ENCODE measurements around the gene ABHD5. TPM values are rescaled to one million over a fixed set of nuclear protein-coding genes. Genes with fewer than 3 reads are reported as not detected.

Gene ABHD5
- total RNA-seq, 2 experiments from 2014 or later: 9.2 to 10.5 TPM

DNA sequence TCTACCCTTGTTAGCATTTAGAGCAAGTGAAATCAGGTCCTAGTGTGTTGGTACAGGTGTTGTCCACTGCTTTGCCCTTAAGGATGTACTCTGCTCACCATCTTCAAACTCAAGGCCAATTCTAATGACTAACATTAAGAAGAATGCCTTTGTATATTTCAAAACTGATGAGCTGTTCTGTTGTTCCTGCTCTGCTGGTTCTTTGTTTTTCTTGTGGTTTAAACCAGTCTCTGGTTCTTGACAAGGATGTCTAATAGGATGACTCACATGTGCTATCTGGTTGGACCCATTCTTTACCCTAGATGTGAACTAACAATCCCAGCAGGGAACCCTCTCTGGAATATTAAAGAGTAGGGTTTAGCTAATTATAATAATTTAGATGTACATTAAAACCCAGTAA, 17.3 kb downstream of the ABHD5 start:
- Mint-ChIP-seq H3K27me3 (no peaks in the 10 kb centered on the region), H3K4me3 (no peak overlapping the region), H3K4me1 (peaks cover 11% of the 10 kb centered on the region), H3K27ac (no peak overlapping the region), H3K36me3 (peaks cover 20% of the 10 kb centered on the region), H3K9me3 (no peaks in the 10 kb centered on the region)
- DNase-seq (no peak), ATAC-seq (ENCODE audit: low read depth) (no peak)
- POLR2A ChIA-PET: no interaction called here

DNA sequence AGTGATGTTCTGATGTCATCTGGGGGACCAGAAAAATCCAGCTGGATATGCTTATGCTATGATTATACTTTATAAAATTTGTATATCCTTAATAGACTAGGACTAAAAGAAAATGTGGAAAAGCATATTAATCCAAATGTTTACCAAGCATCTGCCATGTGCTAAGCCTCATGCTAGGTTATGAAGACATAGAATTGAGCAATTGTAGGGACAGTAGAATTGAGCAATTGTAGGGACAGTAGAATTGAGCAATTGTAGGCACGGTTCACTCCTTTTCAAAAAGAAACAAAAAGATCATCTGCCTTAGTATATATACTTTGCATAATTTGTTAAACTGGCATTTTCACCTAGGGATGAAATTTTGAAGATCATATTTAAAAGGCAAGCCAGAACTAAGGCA, 18.3 kb downstream of the ABHD5 start:
- Mint-ChIP-seq H3K4me1 (peaks cover 11% of the 10 kb centered on the region), H3K27me3 (no peaks in the 10 kb centered on the region), H3K27ac (no peak overlapping the region), H3K36me3 (peaks cover 28% of the 10 kb centered on the region), H3K4me3 (no peak overlapping the region), H3K9me3 (no peaks in the 10 kb centered on the region)
- POLR2A ChIA-PET: no interaction called here
- no peak for DNase-seq
- ATAC-seq (ENCODE audit: low read depth): no peak

DNA sequence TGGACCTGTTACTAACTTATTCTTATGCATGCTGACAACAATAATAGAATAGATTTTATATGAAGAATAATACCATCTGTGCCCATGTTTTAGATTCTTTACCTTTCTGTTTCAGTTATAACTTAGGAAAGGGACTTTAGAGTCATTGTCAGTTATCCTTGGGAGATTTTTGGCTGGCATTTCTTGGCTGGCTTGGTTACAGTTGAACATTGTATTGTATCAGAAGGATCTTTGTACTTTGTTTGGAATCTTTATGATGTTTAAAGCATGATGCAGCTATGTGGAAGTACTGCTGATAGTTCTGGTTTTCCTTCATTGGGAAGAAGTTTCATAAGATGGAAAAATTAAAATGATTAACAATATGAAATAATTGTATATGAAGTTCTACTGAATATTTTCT, 19.9 kb downstream of the ABHD5 start:
- H3K27me3 Mint-ChIP-seq: no peaks in the 10 kb centered on the region
- DNase-seq: no peak
- H3K36me3 Mint-ChIP-seq: peaks cover 28% of the 10 kb centered on the region
- POLR2A ChIA-PET: no interaction called here
- H3K9me3 Mint-ChIP-seq: no peaks in the 10 kb centered on the region
- no peak for ATAC-seq (ENCODE audit: low read depth)
- peaks cover 9% of the 10 kb centered on the region for H3K4me1 Mint-ChIP-seq
- H3K27ac Mint-ChIP-seq: no peak overlapping the region
- H3K4me3 Mint-ChIP-seq: no peak overlapping the region

DNA sequence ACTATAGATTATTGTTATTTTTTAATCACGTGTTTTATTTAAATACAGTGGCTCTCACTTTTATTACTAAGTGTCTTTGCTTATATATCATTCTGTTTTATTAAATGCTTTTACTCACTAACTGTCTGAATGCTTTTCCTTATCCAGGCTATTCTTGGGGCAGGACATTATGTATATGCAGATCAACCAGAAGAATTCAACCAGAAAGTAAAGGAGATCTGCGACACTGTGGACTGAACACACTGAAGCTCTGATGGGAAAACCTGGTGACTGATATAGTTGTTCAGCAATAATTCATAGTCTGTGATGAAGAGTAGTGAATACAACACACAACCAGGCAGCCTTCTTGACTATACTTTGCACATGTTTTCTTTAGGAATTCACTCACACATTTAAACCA, 27.6 kb downstream of the ABHD5 start:
- no peak overlapping the region for H3K27ac Mint-ChIP-seq
- DNase-seq (no peak), ATAC-seq (ENCODE audit: low read depth) (no peak)
- no peaks in the 10 kb centered on the region for H3K9me3 Mint-ChIP-seq
- no peaks in the 10 kb centered on the region for H3K27me3 Mint-ChIP-seq
- H3K36me3 Mint-ChIP-seq: peaks cover 21% of the 10 kb centered on the region
- POLR2A ChIA-PET: no interaction called here
- no peak overlapping the region for H3K4me3 Mint-ChIP-seq
- H3K4me1 Mint-ChIP-seq: no peaks in the 10 kb centered on the region

DNA sequence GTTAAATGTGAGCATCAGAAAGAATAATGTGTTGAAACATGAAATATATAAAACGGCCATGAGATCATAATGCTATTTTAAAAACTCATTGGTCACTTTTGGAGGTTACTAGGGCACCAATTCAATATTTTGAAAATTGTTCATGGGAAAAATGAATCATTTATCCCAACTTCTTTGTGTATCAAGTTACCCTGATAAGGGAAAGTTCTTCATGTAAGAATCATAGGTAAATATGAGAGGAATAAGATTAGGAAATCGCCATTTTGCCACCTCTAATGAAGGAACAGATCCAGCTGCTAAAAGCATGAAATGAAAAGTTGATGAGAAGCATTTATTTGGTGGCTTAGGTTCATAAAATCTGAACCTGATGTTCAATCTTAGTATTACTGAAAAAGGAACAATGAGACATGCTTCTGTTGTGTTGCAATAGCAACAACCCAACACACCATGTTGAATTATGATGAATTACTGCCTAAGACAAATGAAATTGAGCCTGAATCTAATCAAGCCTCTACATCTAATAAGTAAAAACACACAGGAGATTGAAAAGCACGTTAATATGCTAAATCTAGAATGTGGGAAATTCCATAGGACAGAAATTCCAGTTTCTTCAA, 32.5 kb downstream of the ABHD5 start:
- peaks cover 2% of the 10 kb centered on the region for H3K4me1 Mint-ChIP-seq
- POLR2A ChIA-PET: no interaction called here
- no peak for DNase-seq
- no peaks in the 10 kb centered on the region for H3K9me3 Mint-ChIP-seq
- ATAC-seq (ENCODE audit: low read depth): no peak
- H3K36me3 Mint-ChIP-seq: peaks cover 17% of the 10 kb centered on the region
- H3K4me3 Mint-ChIP-seq: no peak overlapping the region
- no peaks in the 10 kb centered on the region for H3K27me3 Mint-ChIP-seq
- H3K27ac Mint-ChIP-seq: no peak overlapping the region

DNA sequence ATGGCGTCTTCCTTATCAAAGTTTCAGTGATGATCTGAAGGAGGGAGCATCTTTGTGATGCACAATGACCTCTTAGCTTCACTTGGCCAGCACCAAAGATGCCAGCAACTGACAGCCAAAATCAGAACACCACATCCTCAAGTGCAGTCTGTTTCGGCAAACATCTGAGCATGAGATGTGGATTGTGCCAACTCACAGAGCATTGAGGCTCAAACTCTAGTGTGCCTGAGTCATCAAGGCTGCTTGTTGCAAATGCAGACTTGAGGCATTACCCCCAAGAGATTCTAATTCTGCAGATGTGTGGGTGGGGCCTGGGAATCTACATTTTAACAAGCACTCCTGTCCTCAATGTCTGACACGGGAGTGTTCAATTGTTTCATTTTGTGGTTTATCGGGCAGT, 35.8 kb downstream of the ABHD5 start:
- no peak for ATAC-seq (ENCODE audit: low read depth)
- no peaks in the 10 kb centered on the region for H3K27me3 Mint-ChIP-seq
- no peak for DNase-seq
- no peaks in the 10 kb centered on the region for H3K9me3 Mint-ChIP-seq
- H3K4me3 Mint-ChIP-seq: no peak overlapping the region
- no peak overlapping the region for H3K27ac Mint-ChIP-seq
- POLR2A ChIA-PET: no interaction called here
- peaks cover 2% of the 10 kb centered on the region for H3K4me1 Mint-ChIP-seq
- H3K36me3 Mint-ChIP-seq: peaks cover 9% of the 10 kb centered on the region

DNA sequence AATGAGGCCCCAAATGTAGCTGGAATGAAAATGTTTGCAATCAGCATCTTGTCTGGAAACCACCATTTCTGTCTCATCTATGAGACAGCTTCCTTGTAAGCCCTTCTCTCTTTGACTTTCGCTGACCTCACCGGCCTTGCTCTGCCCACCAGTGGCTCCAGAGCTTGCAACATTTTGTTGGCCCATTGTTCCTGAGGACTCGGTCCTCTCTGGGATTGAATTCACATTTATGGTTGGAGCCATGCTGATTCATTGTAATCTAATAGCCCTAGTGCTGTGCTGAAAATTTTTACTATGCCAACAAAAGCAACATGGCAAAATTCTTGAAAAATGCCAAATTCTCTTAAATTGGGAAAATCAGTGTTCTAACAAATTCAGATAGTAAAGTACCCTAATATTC, 37.2 kb downstream of the ABHD5 start:
- DNase-seq (no peak), ATAC-seq (ENCODE audit: low read depth) (no peak)
- Mint-ChIP-seq H3K27me3 (no peaks in the 10 kb centered on the region), H3K36me3 (peaks cover 6% of the 10 kb centered on the region), H3K4me1 (peaks cover 2% of the 10 kb centered on the region), H3K4me3 (no peak overlapping the region), H3K27ac (no peak overlapping the region), H3K9me3 (no peaks in the 10 kb centered on the region)
- POLR2A ChIA-PET: no interaction called here

DNA sequence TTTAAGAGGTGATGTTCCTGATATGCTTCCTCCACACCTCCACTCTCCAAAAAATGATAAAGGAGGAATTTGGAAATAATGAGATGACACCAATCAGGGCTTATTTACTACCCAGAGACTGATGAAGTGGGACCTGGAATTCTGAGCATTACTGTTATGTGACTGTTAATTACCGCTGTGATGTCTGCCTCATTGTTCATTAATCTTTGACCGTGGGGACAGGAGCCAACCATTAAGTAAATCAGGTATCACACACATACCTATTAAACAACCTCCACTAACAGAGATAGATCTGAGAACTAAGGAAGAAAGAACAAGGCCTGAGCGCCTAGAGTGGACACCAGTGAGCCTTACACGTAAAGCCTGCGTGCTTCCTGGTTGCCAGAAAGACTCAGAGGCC, 37.7 kb downstream of the ABHD5 start:
- Mint-ChIP-seq H3K9me3 (no peaks in the 10 kb centered on the region), H3K4me3 (no peak overlapping the region), H3K27ac (no peak overlapping the region), H3K4me1 (peaks cover 2% of the 10 kb centered on the region), H3K36me3 (peaks cover 6% of the 10 kb centered on the region), H3K27me3 (no peaks in the 10 kb centered on the region)
- DNase-seq (no peak), ATAC-seq (ENCODE audit: low read depth) (no peak)
- POLR2A ChIA-PET: no interaction called here

DNA sequence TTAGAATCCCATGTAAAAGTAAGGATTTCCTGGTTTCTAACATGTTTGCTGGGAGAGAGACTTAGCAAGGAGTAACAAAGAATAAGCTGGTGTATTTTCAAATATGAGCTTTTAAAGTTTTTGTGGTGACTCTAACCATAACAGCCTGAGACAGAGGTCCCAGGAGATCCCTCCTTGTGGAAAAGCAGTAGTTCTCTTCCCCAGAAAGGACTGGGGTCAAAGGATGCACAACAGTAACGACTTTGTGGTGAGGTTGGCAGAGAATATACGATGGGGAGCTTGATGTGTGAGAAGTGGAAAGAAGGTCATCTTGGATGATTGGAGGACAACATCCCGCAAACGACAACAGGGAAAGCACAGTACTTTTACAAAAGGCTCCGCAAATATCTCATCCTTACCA, 38.2 kb downstream of the ABHD5 start:
- POLR2A ChIA-PET: no interaction called here
- peaks cover 6% of the 10 kb centered on the region for H3K36me3 Mint-ChIP-seq
- DNase-seq (no peak), ATAC-seq (ENCODE audit: low read depth) (no peak)
- no peak overlapping the region for H3K27ac Mint-ChIP-seq
- H3K4me3 Mint-ChIP-seq: no peak overlapping the region
- H3K4me1 Mint-ChIP-seq: peaks cover 2% of the 10 kb centered on the region
- H3K9me3 Mint-ChIP-seq: no peaks in the 10 kb centered on the region
- no peaks in the 10 kb centered on the region for H3K27me3 Mint-ChIP-seq

DNA sequence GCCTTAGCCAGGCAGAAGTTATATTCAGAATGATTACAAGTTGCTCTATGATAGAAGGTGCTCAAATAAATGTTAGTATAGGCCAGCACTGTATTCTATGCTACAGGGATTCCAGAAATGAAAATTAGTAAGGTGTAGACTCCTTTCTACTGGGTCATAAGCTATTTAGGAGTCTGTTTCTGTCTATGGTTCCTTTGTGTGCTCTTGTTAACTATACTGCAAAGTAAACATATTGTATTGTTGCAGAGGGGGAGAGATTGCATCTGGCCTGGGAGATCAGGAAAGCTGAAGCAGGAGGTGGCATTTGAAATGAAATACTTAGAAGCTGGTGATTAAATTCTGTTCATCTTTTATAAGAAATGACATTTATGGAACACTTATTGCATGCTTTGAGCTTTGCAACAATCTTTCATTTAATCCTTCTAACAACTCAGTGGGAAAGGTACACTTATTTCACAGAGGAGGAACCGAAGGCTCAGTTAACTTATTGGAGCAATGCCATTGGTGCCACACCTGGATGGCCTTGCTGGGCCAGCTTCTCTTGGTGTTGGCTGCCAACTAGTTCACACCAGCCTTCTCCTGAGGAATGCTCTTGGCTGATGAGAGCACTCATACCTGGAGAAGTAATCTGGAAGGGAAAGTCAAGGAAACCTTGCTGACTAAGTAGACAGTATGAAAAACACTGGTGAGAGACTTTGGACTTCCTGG, 39.1 kb downstream of the ABHD5 start:
- POLR2A ChIA-PET: no interaction called here
- no peak overlapping the region for H3K4me3 Mint-ChIP-seq
- no peak for ATAC-seq (ENCODE audit: low read depth)

DNA sequence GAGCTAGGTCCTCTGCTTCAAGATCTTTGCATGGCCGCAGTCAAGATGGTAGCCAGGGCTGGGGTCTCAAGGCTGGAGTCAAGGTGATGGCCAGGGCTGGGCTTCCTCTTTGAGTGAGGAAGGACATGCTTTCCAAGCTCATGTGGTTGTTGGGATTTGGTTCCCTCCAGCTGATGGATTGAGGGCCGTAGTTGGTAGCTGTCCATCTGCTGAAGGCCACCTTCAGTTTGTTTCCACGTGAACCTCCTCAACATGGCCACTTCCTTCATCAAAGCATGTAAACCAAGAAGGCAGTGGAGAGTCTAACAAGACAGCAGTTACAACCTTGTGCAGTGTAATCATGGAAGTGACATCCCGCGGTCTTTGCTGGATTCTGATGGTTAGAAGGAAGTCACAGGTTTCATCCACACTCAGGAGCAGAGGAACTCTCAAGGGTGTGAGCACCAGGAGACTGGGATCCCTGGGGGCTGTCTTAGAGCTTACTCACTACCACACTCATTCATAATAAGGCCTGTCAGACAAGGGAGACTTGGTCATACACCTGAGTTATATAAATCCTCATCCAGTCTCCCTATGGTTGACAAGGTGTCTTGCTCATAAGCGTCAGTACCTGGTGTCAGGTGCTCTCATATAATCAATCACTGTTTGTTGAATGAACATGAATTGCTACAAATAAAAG, 42.1 kb downstream of the ABHD5 start:
- Mint-ChIP-seq H3K4me1 (no peaks in the 10 kb centered on the region), H3K9me3 (no peaks in the 10 kb centered on the region), H3K27me3 (no peaks in the 10 kb centered on the region), H3K36me3 (peaks cover 5% of the 10 kb centered on the region), H3K27ac (no peak overlapping the region), H3K4me3 (no peak overlapping the region)
- no peak for DNase-seq
- POLR2A ChIA-PET: no interaction called here
- no peak for ATAC-seq (ENCODE audit: low read depth)

More for the DNA sequence above, 39.1 kb downstream of the ABHD5 start:
- H3K9me3 Mint-ChIP-seq: no peaks in the 10 kb centered on the region
- H3K27ac Mint-ChIP-seq: no peak overlapping the region
- no peak for DNase-seq
- peaks cover 2% of the 10 kb centered on the region for H3K4me1 Mint-ChIP-seq
- H3K27me3 Mint-ChIP-seq: no peaks in the 10 kb centered on the region
- H3K36me3 Mint-ChIP-seq: peaks cover 6% of the 10 kb centered on the region

DNA sequence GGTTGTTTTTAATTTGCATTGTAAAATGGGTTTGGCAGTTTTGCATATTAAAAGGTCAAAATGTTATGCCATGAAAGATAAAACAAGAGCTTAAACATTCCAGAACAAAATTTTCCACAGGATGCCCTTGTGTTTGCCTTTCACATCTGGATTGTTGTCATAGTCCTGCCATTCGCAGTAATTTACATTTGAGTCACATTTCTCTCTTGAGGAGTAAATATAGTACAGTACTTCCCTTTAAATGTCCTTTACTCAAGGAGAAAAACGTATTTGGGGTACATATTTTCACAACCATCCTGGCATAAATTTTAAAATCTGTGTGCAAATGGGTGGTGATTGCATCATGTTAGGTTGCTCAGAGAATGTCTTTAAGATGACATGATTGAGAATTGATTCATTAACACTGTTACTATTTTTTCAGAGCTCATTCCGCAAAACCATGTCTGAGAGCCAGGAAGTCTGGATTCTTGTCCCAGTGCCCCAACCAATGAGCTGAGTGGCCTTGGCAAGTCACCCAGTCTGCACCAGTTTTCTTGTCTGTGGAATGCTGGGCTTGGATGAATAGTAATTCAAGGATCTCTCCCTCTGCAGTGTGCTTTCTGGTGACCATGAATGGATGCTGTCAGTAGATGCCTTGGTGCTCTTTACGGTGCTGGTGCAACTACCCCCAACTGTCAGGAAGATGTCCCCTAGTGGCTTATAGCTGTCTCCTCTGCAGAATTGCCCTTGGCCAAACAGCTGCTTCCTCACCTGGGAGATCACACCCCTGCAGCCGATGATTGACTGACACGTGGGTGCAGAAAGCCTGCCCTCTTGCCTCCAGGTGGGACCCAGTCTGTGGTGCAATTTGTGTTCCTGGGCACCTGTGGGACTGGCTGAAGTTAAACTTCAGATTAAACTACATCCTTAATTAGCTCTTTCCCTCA, 43.0 kb downstream of the ABHD5 start:
- no peak overlapping the region for H3K27ac Mint-ChIP-seq
- no peaks in the 10 kb centered on the region for H3K9me3 Mint-ChIP-seq
- DNase-seq (no peak), ATAC-seq (ENCODE audit: low read depth) (no peak)
- H3K4me1 Mint-ChIP-seq: no peaks in the 10 kb centered on the region
- POLR2A ChIA-PET: no interaction called here
- H3K27me3 Mint-ChIP-seq: no peaks in the 10 kb centered on the region
- H3K36me3 Mint-ChIP-seq: peaks cover 3% of the 10 kb centered on the region
- H3K4me3 Mint-ChIP-seq: no peak overlapping the region

DNA sequence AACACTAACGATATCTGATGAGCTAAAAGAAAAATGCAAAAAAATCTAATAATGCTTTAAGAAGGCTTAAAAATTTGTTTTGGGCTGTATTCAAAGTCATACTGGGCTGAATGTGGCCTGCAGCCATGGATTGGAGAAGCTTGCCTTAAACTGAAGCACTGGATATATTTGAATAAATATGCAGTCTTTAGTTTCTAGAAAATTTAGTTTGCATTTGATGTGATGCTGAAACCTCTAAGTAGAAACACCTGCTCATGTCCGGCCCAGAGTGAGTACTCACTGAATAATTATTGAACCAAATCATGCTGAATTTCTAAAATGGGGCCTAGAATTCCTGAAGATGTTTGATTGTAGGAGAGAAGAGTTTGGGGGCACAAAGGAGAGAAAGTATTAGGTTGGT, 43.9 kb downstream of the ABHD5 start:
- H3K27me3 Mint-ChIP-seq: no peaks in the 10 kb centered on the region
- no peaks in the 10 kb centered on the region for H3K4me1 Mint-ChIP-seq
- no peak overlapping the region for H3K27ac Mint-ChIP-seq
- H3K4me3 Mint-ChIP-seq: no peak overlapping the region
- no peak for ATAC-seq (ENCODE audit: low read depth)
- H3K9me3 Mint-ChIP-seq: no peaks in the 10 kb centered on the region
- no peak for DNase-seq
- peaks cover 2% of the 10 kb centered on the region for H3K36me3 Mint-ChIP-seq
- POLR2A ChIA-PET: no interaction called here

Data from activated naive CD8-positive, alpha-beta T cell treated with anti-CD3 and anti-CD28 coated beads, Interleukin-2, amount 10 ng/mL, durations not matched to agents 7 days and 5 days (primary cell).